ENCODE data around the gene JAK1.

- TF ChIP-seq TP53 (CRISPR knock-in tag; IDR thresholded peaks at IDR 0.05) (no peak), POLR2A (IDR thresholded peaks at IDR 0.05; ENCODE audit: low read length) (no peak), SMC3 (IDR thresholded peaks at IDR 0.05) (no peak)
These were observed 92.8 kb downstream of the JAK1 start for GRCh38 chr1:64873576-64873975.
